HG02642 (cell line): ENCODE data around the gene LHPP.

ENCODE experiments used
- ATAC-seq: cut with Tn5 transposase; IDR thresholded peaks from one replicate; pipeline ENCODE4 v1.9.1; 2021; ENCODE audit warnings: mild to moderate bottlenecking; ENCODE audit not compliant: unreplicated experiment, poor library complexity

Gene LHPP

GRCh38 chr10:124494046-124494807, 32.6 kb downstream of the LHPP start:
- ATAC-seq = no peak

GRCh38 chr10:124495162-124495561, 33.5 kb downstream of the LHPP start:
- ATAC-seq = no peak

GRCh38 chr10:124495725-124496124, 34.1 kb downstream of the LHPP start:
- ATAC-seq = no peak

- no peak for ATAC-seq
These were observed 34.5 kb downstream of the LHPP start for GRCh38 chr10:124496150-124496549.

- no peak for ATAC-seq
These were observed 35.0 kb downstream of the LHPP start for GRCh38 chr10:124496620-124497019.

- ATAC-seq = no peak
These were observed 35.7 kb downstream of the LHPP start for GRCh38 chr10:124497196-124497881.

- no peak for ATAC-seq
These were observed 36.4 kb downstream of the LHPP start for GRCh38 chr10:124498056-124498455.

GRCh38 chr10:124500757-124501156, 39.1 kb downstream of the LHPP start:
- no peak for ATAC-seq

GRCh38 chr10:124504711-124505110, 43.1 kb downstream of the LHPP start:
- ATAC-seq = no peak

- ATAC-seq = no peak
These were observed 43.7 kb downstream of the LHPP start for GRCh38 chr10:124505279-124505678.

GRCh38 chr10:124508070-124508667, 46.5 kb downstream of the LHPP start:
- ATAC-seq = no peak

- no peak for ATAC-seq
These were observed 47.4 kb downstream of the LHPP start for GRCh38 chr10:124508907-124509454.

GRCh38 chr10:124509880-124510632, 48.4 kb downstream of the LHPP start:
- no peak for ATAC-seq

GRCh38 chr10:124510759-124511158, 49.1 kb downstream of the LHPP start:
- no peak for ATAC-seq

- no peak for ATAC-seq
These were observed 49.8 kb downstream of the LHPP start for GRCh38 chr10:124511205-124512039.

- no peak for ATAC-seq
These were observed 50.4 kb downstream of the LHPP start for GRCh38 chr10:124512040-124512428.

GRCh38 chr10:124512600-124512999, 51.0 kb downstream of the LHPP start:
- ATAC-seq = no peak

GRCh38 chr10:124515244-124515970, 53.8 kb downstream of the LHPP start:
- no peak for ATAC-seq

GRCh38 chr10:124516181-124516580, 54.6 kb downstream of the LHPP start:
- no peak for ATAC-seq
